HepG2 (cell line): Measurements from ENCODE around the gene PAK6.

Source experiments
- CREB1 ChIP-seq, 2 experiments: fragments of 450-650 bp in 1 of 2; IDR thresholded peaks; 2 replicates each; pipeline ENCODE4 v1.6.1; 2016 to 2017; ENCODE audit warnings: control low read depth in 1 of 2, mild to moderate bottlenecking in 1 of 2, missing compliant biosample characterization in 1 of 2, missing genetic modification characterization in 1 of 2
- CTCF ChIP-seq: sonication (generic); formaldehyde crosslinking; IDR thresholded peaks from 2 replicates; pipeline ENCODE4 v1.5.0; 2020; ENCODE audit warnings: mild to moderate bottlenecking, missing genetic modification reagents, moderate library complexity
- FOSL1 ChIP-seq: sonication (generic); formaldehyde crosslinking; IDR thresholded peaks from 2 replicates; pipeline ENCODE4 v1.9.0; 2021; ENCODE audit warnings: missing genetic modification reagents, borderline replicate concordance
- MTF1 ChIP-seq: sonication (generic); formaldehyde crosslinking; IDR thresholded peaks from 2 replicates; pipeline ENCODE4 v1.5.0; 2020; ENCODE audit warnings: missing genetic modification reagents
- TCF7L2 ChIP-seq: IDR thresholded peaks from 2 replicates; pipeline ENCODE4 v1.6.1; 2011; ENCODE audit warnings: mild to moderate bottlenecking, low read depth, low read length, moderate library complexity
- TF ChIP-seq, protein P1 (sequence below): sonication (generic); formaldehyde crosslinking; IDR thresholded peaks from 2 replicates; pipeline ENCODE4 v1.4.0; 2020; ENCODE audit warnings: missing genetic modification reagents

GRCh38 chr15:40274350-40275274 is 35.7 kb downstream of the PAK6 start:
- TF ChIP-seq, protein P1, sequence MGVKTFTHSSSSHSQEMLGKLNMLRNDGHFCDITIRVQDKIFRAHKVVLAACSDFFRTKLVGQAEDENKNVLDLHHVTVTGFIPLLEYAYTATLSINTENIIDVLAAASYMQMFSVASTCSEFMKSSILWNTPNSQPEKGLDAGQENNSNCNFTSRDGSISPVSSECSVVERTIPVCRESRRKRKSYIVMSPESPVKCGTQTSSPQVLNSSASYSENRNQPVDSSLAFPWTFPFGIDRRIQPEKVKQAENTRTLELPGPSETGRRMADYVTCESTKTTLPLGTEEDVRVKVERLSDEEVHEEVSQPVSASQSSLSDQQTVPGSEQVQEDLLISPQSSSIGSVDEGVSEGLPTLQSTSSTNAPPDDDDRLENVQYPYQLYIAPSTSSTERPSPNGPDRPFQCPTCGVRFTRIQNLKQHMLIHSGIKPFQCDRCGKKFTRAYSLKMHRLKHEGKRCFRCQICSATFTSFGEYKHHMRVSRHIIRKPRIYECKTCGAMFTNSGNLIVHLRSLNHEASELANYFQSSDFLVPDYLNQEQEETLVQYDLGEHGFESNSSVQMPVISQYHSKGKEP = no peak
- TF ChIP-seq CTCF (CRISPR knock-in tag) = peak; percentile 99
- TF ChIP-seq TCF7L2 = no peak
- TF ChIP-seq FOSL1 (CRISPR knock-in tag) = no peak
- TF ChIP-seq MTF1 (CRISPR knock-in tag) = no peak
- no peak for TF ChIP-seq CREB1 (IDR thresholded peaks at IDR 0.05)
- TF ChIP-seq CREB1 (CRISPR knock-in tag; IDR thresholded peaks at IDR 0.05) = no peak
